Measurements from ENCODE around the gene RUFY1. TPM values are rescaled to one million over a fixed set of nuclear protein-coding genes. Genes with fewer than 3 reads are reported as not detected.
A peak's percentile ranks its signal among the peaks of the same experiment; 100 is the strongest.

Gene RUFY1
- total and polyA plus RNA-seq, 2 of the 13 experiments (the other 11 are each of a cell fraction or from before 2014, with no cell fraction given), result 19.9 to 31.9 TPM

- FAIRE-seq (no peak), DNase-seq (ENCODE audit: low spot score) (no peak), ATAC-seq (no peak)
- H3K4me1 ChIP-seq (ENCODE audit: insufficient read depth, low read length), result peaks cover 95% of the 10 kb centered on the region
- intact Hi-C loops (cut with micrococcal nuclease; ENCODE audit: unreplicated experiment), result no loop called here
- TF ChIP-seq RBM22 (optimal IDR thresholded peaks at IDR 0.05; ENCODE audit: low read length), result peak; percentile 91
- TF ChIP-seq RBFOX2 (IDR thresholded peaks at IDR 0.05; ENCODE audit: low read depth, low read length), result peak; percentile 60
- TF ChIP-seq POLR2AphosphoS5 (IDR thresholded peaks at IDR 0.05; ENCODE audit: low read depth, low read length), result peak; percentile 55
- TF ChIP-seq POLR2G (IDR thresholded peaks at IDR 0.05; ENCODE audit: low read depth, low read length), result peak; percentile 52; the same call in 1 of the 2 replicates
- no peak for TF ChIP-seq HNRNPUL1 (IDR thresholded peaks at IDR 0.05; ENCODE audit: low read depth, low read length)
- TF ChIP-seq POLR2AphosphoS2 (IDR thresholded peaks at IDR 0.05; ENCODE audit: low read depth, low read length), result 0 out of 2 replicates have a peak, but pooled peaks have one; percentile 37
- WGBS (ENCODE audit: low lambda C conversion rate), result 91% methylated on average over 9 of the region's 9 CpGs
- H3K27ac ChIP-seq (ENCODE audit: extremely low read length, insufficient read depth, low read length), result no peak overlapping the region
- H3K27me3 ChIP-seq (ENCODE audit: control insufficient read depth in 1 of 2, insufficient read depth in 2 of 2, low read length in 2 of 2), result no peaks in the 10 kb centered on the region
- H3K9ac ChIP-seq (ENCODE audit: insufficient read depth, low read depth, low read length), result no peak overlapping the region
- H3K4me3 ChIP-seq (replicated peaks in 1 of 3; ENCODE audit: insufficient read depth in 1 of 3, low read depth in 2 of 3, low read length in 3 of 3), result no peak overlapping the region
- POLR2A ChIA-PET, result interaction anchor here (6.5 kb wide), 1 partner anchor 8 kb away, joined by 102 read pairs; the partner anchor contains the start of gene HNRNPH1
- CTCF ChIA-PET (ENCODE audit: low intra/inter-chr PET ratio, low total read pairs), result no interaction called here
- in situ Hi-C loops (cut with HindIII; ENCODE audit: extremely low pct_ligation_motif_present, low pct_unique_long_range_greater_than_20kb), result no loop called here
- H3K9me3 ChIP-seq (ENCODE audit: low read length), result no peaks in the 10 kb centered on the region
- no TSS peak for BruUV-seq (replicated peaks)
- H3K79me2 ChIP-seq (ENCODE audit: insufficient read depth, low read length), result peaks cover 56% of the 10 kb centered on the region
- peaks cover 91% of the 10 kb centered on the region for H4K20me1 ChIP-seq (ENCODE audit: insufficient read depth, low read length)
- H3K4me2 ChIP-seq (ENCODE audit: low read depth, low read length), result 0 out of 2 replicates have a peak overlapping the region, but pooled peaks have one; percentile 2
- H3K36me3 ChIP-seq (replicated peaks in 1 of 2; ENCODE audit: control insufficient read depth in 1 of 2, insufficient read depth in 2 of 2, low read length in 2 of 2), result peaks cover 24 to 84% of the 10 kb centered on the region in 2 experiments
- H2AFZ ChIP-seq (ENCODE audit: low read length), result no peak overlapping the region
Measured at GRCh38 chr5:179616002-179616594, 65.7 kb downstream of the RUFY1 start.

- H3K9ac ChIP-seq (ENCODE audit: insufficient read depth, low read depth, low read length), result no peak overlapping the region
- intact Hi-C loops (cut with micrococcal nuclease; ENCODE audit: unreplicated experiment) (no loop called here), in situ Hi-C loops (cut with HindIII; ENCODE audit: extremely low pct_ligation_motif_present, low pct_unique_long_range_greater_than_20kb) (no loop called here)
- FAIRE-seq (no peak), ATAC-seq (no peak), DNase-seq (ENCODE audit: low spot score) (no peak)
- H3K36me3 ChIP-seq (replicated peaks in 1 of 2; ENCODE audit: control insufficient read depth in 1 of 2, insufficient read depth in 2 of 2, low read length in 2 of 2), result peaks cover 25 to 82% of the 10 kb centered on the region in 2 experiments
- no peak overlapping the region for H2AFZ ChIP-seq (ENCODE audit: low read length)
- 90% methylated on average over 7 of the region's 7 CpGs for WGBS (ENCODE audit: low lambda C conversion rate)
- H3K9me3 ChIP-seq (ENCODE audit: low read length), result no peaks in the 10 kb centered on the region
- peaks cover 73% of the 10 kb centered on the region for H3K79me2 ChIP-seq (ENCODE audit: insufficient read depth, low read length)
- BruUV-seq (replicated peaks), result no TSS peak
- no peak overlapping the region for H3K27ac ChIP-seq (ENCODE audit: extremely low read length, insufficient read depth, low read length)
- H3K27me3 ChIP-seq (ENCODE audit: control insufficient read depth in 1 of 2, insufficient read depth in 2 of 2, low read length in 2 of 2), result no peaks in the 10 kb centered on the region; a peak in 1 of 5 replicates
- ChIA-PET POLR2A (interaction anchor here (1.1 kb wide), 1 partner anchor 10 kb away, joined by 3 read pairs; no protein-coding TSS in a partner anchor), CTCF (ENCODE audit: low intra/inter-chr PET ratio, low total read pairs) (no interaction called here)
- H3K4me1 ChIP-seq (ENCODE audit: insufficient read depth, low read length), result peaks cover 84% of the 10 kb centered on the region
- H3K4me2 ChIP-seq (ENCODE audit: low read depth, low read length), result peak overlapping the region; percentile 30
- H3K4me3 ChIP-seq (replicated peaks in 1 of 3; ENCODE audit: insufficient read depth in 1 of 3, low read depth in 2 of 3, low read length in 3 of 3), result no peak overlapping the region
- H4K20me1 ChIP-seq (ENCODE audit: insufficient read depth, low read length), result peaks cover 96% of the 10 kb centered on the region
- TF ChIP-seq SKIL (CRISPR knock-in tag; IDR thresholded peaks at IDR 0.05; ENCODE audit: borderline replicate concordance) (no peak), ZSCAN31 (CRISPR knock-in tag; IDR thresholded peaks at IDR 0.05; ENCODE audit: low read depth) (no peak), RBM22 (optimal IDR thresholded peaks at IDR 0.05; ENCODE audit: low read length) (peak; percentile 73), FOXJ3 (CRISPR knock-in tag; IDR thresholded peaks at IDR 0.05; ENCODE audit: borderline replicate concordance) (no peak), ZNF709 (CRISPR knock-in tag; IDR thresholded peaks at IDR 0.05) (no peak), POLR2A (IDR thresholded peaks at IDR 0.05; ENCODE audit: insufficient read depth in 1 of 2, low read depth in 2 of 2, low read length in 2 of 2) (peak; percentile 29 to 43; a peak in 1 of 4 replicates), MBD4 (IDR thresholded peaks at IDR 0.05; ENCODE audit: borderline replicate concordance, low read length) (peak; percentile 36; the same call in 1 of the 2 replicates), ZNF550 (CRISPR knock-in tag; IDR thresholded peaks at IDR 0.05; ENCODE audit: borderline replicate concordance) (no peak), ZBTB49 (CRISPR knock-in tag; IDR thresholded peaks at IDR 0.05; ENCODE audit: borderline replicate concordance) (no peak)
Measured at GRCh38 chr5:179617930-179618329, 67.6 kb downstream of the RUFY1 start.
